GM21529 (cell line): ENCODE measurements around the gene UBE2J2.

Source experiments
- ATAC-seq: cut with Tn5 transposase; IDR thresholded peaks from one replicate; pipeline ENCODE4 v1.9.1; 2021; ENCODE audit not compliant: unreplicated experiment

Gene UBE2J2

GRCh38 chr1:1215881-1216605 lies 57.6 kb downstream of the UBE2J2 start:
- no peak for ATAC-seq

- ATAC-seq = no peak
Measured at GRCh38 chr1:1215080-1215676, 58.5 kb downstream of the UBE2J2 start.

GRCh38 chr1:1213345-1214265 lies 60.0 kb downstream of the UBE2J2 start, which contains the start of gene TNFRSF4:
Gene TNFRSF4 (minus strand): TSS chr1:1214153. CDS start chr1:1214127, 26 bp downstream.
- no peak for ATAC-seq

- ATAC-seq = no peak
Measured at GRCh38 chr1:1212780-1213344, 60.8 kb downstream of the UBE2J2 start.

- no peak for ATAC-seq
Measured at GRCh38 chr1:1211541-1212441, 61.9 kb downstream of the UBE2J2 start.

- no peak for ATAC-seq
Measured at GRCh38 chr1:1210726-1211540, 62.7 kb downstream of the UBE2J2 start.

- ATAC-seq = no peak
Measured at GRCh38 chr1:1208713-1209433, 64.8 kb downstream of the UBE2J2 start.

- no peak for ATAC-seq
Measured at GRCh38 chr1:1207571-1207892, 66.1 kb downstream of the UBE2J2 start.

GRCh38 chr1:1206966-1207531 lies 66.6 kb downstream of the UBE2J2 start:
- no peak for ATAC-seq

GRCh38 chr1:1206376-1206965 lies 67.2 kb downstream of the UBE2J2 start, which contains the start of gene TNFRSF18:
Gene TNFRSF18 (minus strand): TSS chr1:1206592. CDS start chr1:1206571, 21 bp downstream.
- ATAC-seq = no peak

GRCh38 chr1:1205769-1206375 lies 67.8 kb downstream of the UBE2J2 start:
- ATAC-seq = no peak

GRCh38 chr1:1204998-1205768 lies 68.5 kb downstream of the UBE2J2 start:
- no peak for ATAC-seq

- no peak for ATAC-seq
Measured at GRCh38 chr1:1204425-1204920, 69.2 kb downstream of the UBE2J2 start.
